CD4-positive, alpha-beta T cell (primary cell): ENCODE measurements around the gene MGAT5. TPM values are rescaled to one million over a fixed set of nuclear protein-coding genes. Genes with fewer than 3 reads are reported as not detected.

Experiments used
- ATAC-seq: fragments of 200-7000 bp; cut with Tn5 transposase; one replicate; pipeline ENCODE4 v1.10.0; 2022; ENCODE audit warnings: mild to moderate bottlenecking; ENCODE audit not compliant: poor library complexity
- CTCF ChIA-PET: fragments of 350-600 bp; sonication (Branson Sonifier 250); formaldehyde crosslinking; loops from one replicate; lab custom pipeline; 2021; ENCODE audit warnings: antibody characterized with exemption, inconsistent platforms; lab: Charles Lee
- POLR2A ChIA-PET: fragments of 350-600 bp; sonication (Branson Sonifier 250); formaldehyde crosslinking; loops from one replicate; lab custom pipeline; 2021; ENCODE audit warnings: antibody characterized with exemption, inconsistent platforms; lab: Charles Lee
- DNase-seq, 14 experiments: peaks; one replicate each; pipeline ENCODE4 v3.0.0-alpha.2; 2013 to 2020; ENCODE audit warnings: mixed read lengths in 2 of 14
- H3K27ac ChIP-seq, 2 donors: one replicate each; pipeline versions ENCODE4 v1.5.1 to v1.7.0; 2013; ENCODE audit warnings: low read length in 2 of 2, low read depth in 1 of 2, mild to moderate bottlenecking in 1 of 2
- H3K27me3 ChIP-seq, 2 experiments: 1 replicate in 1 of 2; 2 replicates in 1 of 2; pipeline versions ENCODE4 v1.6.1 to v1.7.0; 2013; ENCODE audit warnings: low read length in 2 of 2, control low read depth in 1 of 2, mild to moderate bottlenecking in 1 of 2, moderate library complexity in 1 of 2; ENCODE audit not compliant: insufficient read depth in 2 of 2, control insufficient read depth in 1 of 2
- H3K36me3 ChIP-seq: one replicate; pipeline ENCODE4 v1.6.1; 2013; ENCODE audit warnings: low read length, control low read depth; ENCODE audit not compliant: insufficient read depth
- H3K4me1 ChIP-seq: one replicate; pipeline ENCODE4 v1.6.1; 2013; ENCODE audit warnings: low read length, control low read depth; ENCODE audit not compliant: insufficient read depth
- H3K4me3 ChIP-seq: one replicate; pipeline ENCODE4 v1.5.1; 2013; ENCODE audit warnings: mild to moderate bottlenecking, low read length, moderate library complexity
- H3K9me3 ChIP-seq, 2 experiments: 1 replicate in 1 of 2; 2 replicates in 1 of 2; pipeline versions ENCODE4 v1.6.1 to v1.7.0; 2013; ENCODE audit warnings: low read length in 2 of 2, mild to moderate bottlenecking in 2 of 2, control low read depth in 1 of 2, moderate library complexity in 1 of 2; ENCODE audit not compliant: control insufficient read depth in 1 of 2, insufficient read depth in 1 of 2
- H3K27ac Mint-ChIP-seq: one replicate; pipeline ENCODE4 v1.8.0; 2020; ENCODE audit warnings: mixed read lengths
- H3K27me3 Mint-ChIP-seq: one replicate; pipeline ENCODE4 v1.8.0; 2021; ENCODE audit warnings: mixed read lengths
- H3K36me3 Mint-ChIP-seq: one replicate; pipeline ENCODE4 v1.8.0; 2021; ENCODE audit warnings: low read depth, mixed read lengths
- H3K4me1 Mint-ChIP-seq: one replicate; pipeline ENCODE4 v1.8.0; 2021; ENCODE audit warnings: low read depth, mixed read lengths
- H3K4me3 Mint-ChIP-seq: one replicate; pipeline ENCODE4 v1.8.0; 2020; ENCODE audit warnings: mild to moderate bottlenecking, mixed read lengths
- H3K9me3 Mint-ChIP-seq: one replicate; pipeline ENCODE4 v1.8.0; 2020; ENCODE audit warnings: mixed read lengths
- intact Hi-C, 2 experiments: fragments of 100-400 bp; cut with DNase I in 1 of 2; cut with micrococcal nuclease in 1 of 2; formaldehyde crosslinking; loops; one replicate each; pipeline versions ENCODE4 v1.15.1 to v1.9.0; 2023 to 2025; cut with DNase I, micrococcal nuclease
- total RNA-seq, 174 experiments: library from RNA in 2 of 174; stranded (reverse) in 2 of 174; gene quantifications; one replicate each; pipeline ENCODE4 v1.2.3 and lab custom pipeline; 2021 to 2026
- TF ChIP-seq, protein P1 (sequence below): fragments of 200-600 bp; IDR thresholded peaks from one replicate; pipeline ENCODE4 v1.8.0; 2022; ENCODE audit warnings: antibody characterized with exemption, mild to moderate bottlenecking

The MGAT5 gene
- total RNA-seq, 2 experiments from 2014 or later, result 77.5 to 77.8 TPM

DNA sequence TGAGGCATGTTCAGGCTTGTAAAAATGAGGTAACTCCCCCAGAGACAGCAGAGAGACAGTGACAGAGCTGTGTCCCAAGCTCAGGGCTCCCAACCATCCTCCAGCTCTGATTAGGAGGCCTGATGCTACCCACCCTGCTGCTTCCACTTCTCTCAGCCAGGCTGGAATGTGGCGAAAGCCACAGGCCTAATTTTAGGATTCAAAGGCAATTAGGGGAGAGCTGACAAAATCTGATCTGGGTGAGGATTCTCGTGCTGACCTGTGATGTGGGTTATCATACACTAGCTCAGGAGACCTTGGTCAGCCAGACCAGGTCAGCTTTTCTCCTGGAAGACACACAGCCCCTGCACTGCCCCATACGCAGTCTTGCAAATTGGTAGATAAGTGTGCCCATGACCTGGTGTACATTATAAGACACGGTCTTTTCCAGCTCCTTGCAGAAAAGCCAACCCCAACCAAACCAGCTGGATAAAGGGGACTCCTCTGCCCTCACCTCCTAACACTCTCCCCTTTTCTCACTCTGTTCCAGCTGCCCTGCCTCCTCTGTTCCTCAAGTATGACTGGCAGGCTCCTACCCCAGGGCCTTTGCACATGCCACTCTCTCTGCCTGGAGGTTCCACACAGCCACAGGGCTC lies 225.9 kb downstream of the MGAT5 start:
- H3K27me3 ChIP-seq, result peaks cover 0 to 4% of the 10 kb centered on the region in 2 experiments
- no peaks in the 10 kb centered on the region for H3K4me1 ChIP-seq
- intact Hi-C loops, result no loop called here
- no peaks in the 10 kb centered on the region for H3K36me3 ChIP-seq
- TF ChIP-seq, protein P1, sequence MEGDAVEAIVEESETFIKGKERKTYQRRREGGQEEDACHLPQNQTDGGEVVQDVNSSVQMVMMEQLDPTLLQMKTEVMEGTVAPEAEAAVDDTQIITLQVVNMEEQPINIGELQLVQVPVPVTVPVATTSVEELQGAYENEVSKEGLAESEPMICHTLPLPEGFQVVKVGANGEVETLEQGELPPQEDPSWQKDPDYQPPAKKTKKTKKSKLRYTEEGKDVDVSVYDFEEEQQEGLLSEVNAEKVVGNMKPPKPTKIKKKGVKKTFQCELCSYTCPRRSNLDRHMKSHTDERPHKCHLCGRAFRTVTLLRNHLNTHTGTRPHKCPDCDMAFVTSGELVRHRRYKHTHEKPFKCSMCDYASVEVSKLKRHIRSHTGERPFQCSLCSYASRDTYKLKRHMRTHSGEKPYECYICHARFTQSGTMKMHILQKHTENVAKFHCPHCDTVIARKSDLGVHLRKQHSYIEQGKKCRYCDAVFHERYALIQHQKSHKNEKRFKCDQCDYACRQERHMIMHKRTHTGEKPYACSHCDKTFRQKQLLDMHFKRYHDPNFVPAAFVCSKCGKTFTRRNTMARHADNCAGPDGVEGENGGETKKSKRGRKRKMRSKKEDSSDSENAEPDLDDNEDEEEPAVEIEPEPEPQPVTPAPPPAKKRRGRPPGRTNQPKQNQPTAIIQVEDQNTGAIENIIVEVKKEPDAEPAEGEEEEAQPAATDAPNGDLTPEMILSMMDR, result no peak
- Mint-ChIP-seq H3K36me3 (no peaks in the 10 kb centered on the region), H3K27me3 (peaks cover 15% of the 10 kb centered on the region), H3K4me1 (no peaks in the 10 kb centered on the region), H3K27ac (no peak overlapping the region), H3K9me3 (no peaks in the 10 kb centered on the region), H3K4me3 (no peak overlapping the region)
- no peak for ATAC-seq
- H3K27ac ChIP-seq, result no peak overlapping the region
- ChIA-PET POLR2A (no interaction called here), CTCF (no interaction called here)
- no peak overlapping the region for H3K4me3 ChIP-seq
- DNase-seq, result no peak
- H3K9me3 ChIP-seq, result peaks cover 0 to 6% of the 10 kb centered on the region in 2 experiments

DNA sequence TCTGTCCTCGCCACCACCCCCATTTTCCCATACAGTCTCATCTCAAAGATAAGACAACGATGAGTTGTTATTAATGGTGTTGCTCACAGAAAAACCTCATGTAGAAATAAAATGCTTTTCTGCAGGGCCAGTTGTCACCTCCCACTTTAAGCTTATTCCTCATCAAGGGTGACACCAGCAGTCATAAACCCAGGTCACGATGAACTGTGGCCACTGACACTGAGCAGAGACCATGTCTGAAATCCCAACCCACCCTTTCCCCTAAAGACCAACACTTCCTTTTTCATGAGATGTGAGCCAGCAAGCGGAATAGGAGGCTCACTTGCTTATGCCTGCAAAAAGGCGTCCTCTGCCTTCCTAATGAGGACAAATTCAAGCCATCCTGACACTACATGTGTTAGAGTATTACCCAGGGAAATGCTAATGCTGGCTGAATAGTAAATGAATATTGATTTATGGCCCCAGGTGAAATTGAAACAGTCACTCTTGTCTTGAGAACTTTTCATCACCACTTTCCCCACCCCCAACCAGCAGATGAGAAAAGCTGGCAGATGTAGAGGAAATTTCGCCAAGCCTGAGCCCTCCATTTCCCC lies 228.4 kb downstream of the MGAT5 start:
- H3K27ac Mint-ChIP-seq, result no peak overlapping the region
- no peaks in the 10 kb centered on the region for H3K36me3 Mint-ChIP-seq
- no peak overlapping the region for H3K27ac ChIP-seq
- H3K4me1 Mint-ChIP-seq, result no peaks in the 10 kb centered on the region
- no peak overlapping the region for H3K4me3 Mint-ChIP-seq
- no peak overlapping the region for H3K4me3 ChIP-seq
- no peaks in the 10 kb centered on the region for H3K4me1 ChIP-seq
- no peak for DNase-seq
- ChIA-PET CTCF (no interaction called here), POLR2A (no interaction called here)
- intact Hi-C loops, result no loop called here
- peaks cover 0 to 4% of the 10 kb centered on the region in 2 experiments for H3K27me3 ChIP-seq
- no peaks in the 10 kb centered on the region for H3K36me3 ChIP-seq
- TF ChIP-seq, protein P1, result no peak
- H3K9me3 ChIP-seq, result peaks cover 0 to 6% of the 10 kb centered on the region in 2 experiments
- peaks cover 15% of the 10 kb centered on the region for H3K27me3 Mint-ChIP-seq
- H3K9me3 Mint-ChIP-seq, result no peaks in the 10 kb centered on the region
- no peak for ATAC-seq

DNA sequence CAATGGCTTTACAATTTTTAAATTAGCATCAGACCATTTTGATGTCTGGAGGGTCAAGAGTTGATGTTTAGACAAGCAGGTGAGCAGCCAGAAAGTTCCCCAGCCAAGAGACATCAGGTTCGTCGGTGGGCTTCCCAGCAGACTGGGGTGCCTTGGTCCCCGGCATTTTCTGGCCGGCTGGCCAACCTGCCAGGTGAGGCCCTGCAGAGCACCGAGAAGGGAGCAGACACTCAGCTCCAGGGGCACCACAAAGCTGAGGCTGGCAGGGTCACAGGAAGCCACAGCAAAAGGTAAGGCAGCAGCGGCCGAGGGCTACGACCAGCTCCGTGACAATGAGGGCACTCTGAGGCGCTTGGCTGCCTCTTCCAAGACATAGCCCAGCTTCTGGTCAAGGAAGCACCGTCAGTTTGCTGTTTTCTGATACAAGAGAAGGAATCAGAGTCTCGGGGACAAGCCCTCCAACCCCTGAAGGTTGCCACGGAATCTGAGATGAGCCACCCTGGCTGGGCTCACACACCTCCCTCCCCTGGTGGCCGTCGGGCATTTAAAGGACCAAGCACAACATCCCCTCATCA lies 229.0 kb downstream of the MGAT5 start:
- intact Hi-C loops, result no loop called here
- ChIA-PET POLR2A (no interaction called here), CTCF (no interaction called here)
- no peak overlapping the region for H3K4me3 Mint-ChIP-seq
- Histone ChIP-seq H3K4me1 (no peaks in the 10 kb centered on the region), H3K9me3 (peaks cover 0 to 6% of the 10 kb centered on the region in 2 experiments), H3K4me3 (no peak overlapping the region), H3K27ac (no peak overlapping the region), H3K36me3 (no peaks in the 10 kb centered on the region), H3K27me3 (peaks cover 0 to 4% of the 10 kb centered on the region in 2 experiments)
- DNase-seq (no peak), ATAC-seq (no peak)
- peaks cover 15% of the 10 kb centered on the region for H3K27me3 Mint-ChIP-seq
- no peak overlapping the region for H3K27ac Mint-ChIP-seq
- H3K4me1 Mint-ChIP-seq, result no peaks in the 10 kb centered on the region
- no peaks in the 10 kb centered on the region for H3K36me3 Mint-ChIP-seq
- no peaks in the 10 kb centered on the region for H3K9me3 Mint-ChIP-seq
- TF ChIP-seq, protein P1, result no peak
